DMS53 treated with DMSO at 0.1 percent for 48 hours (cell line): ENCODE measurements around the gene TENT4A.

ENCODE experiments used
- DNase-seq: peaks from one replicate; lab custom pipeline; 2025; ENCODE audit not compliant: unreplicated experiment; lab: John Stamatoyannopoulos, UW

Gene TENT4A

GRCh38 chr5:6700074-6700684 lies 13.1 kb upstream of the TENT4A start:
- no peak for DNase-seq

GRCh38 chr5:6700685-6701355 lies 12.4 kb upstream of the TENT4A start:
- DNase-seq, result no peak

GRCh38 chr5:6701491-6701890 lies 11.7 kb upstream of the TENT4A start:
- no peak for DNase-seq

- no peak for DNase-seq
These were observed 10.6 kb upstream of the TENT4A start for GRCh38 chr5:6702633-6703032.

GRCh38 chr5:6703806-6704205 lies 9.4 kb upstream of the TENT4A start:
- DNase-seq, result no peak

- no peak for DNase-seq
These were observed 8.8 kb upstream of the TENT4A start for GRCh38 chr5:6704361-6704851.

GRCh38 chr5:6705088-6705487 lies 8.1 kb upstream of the TENT4A start:
- no peak for DNase-seq

GRCh38 chr5:6705959-6706358 lies 7.3 kb upstream of the TENT4A start:
- DNase-seq, result no peak

- no peak for DNase-seq
These were observed 5.4 kb upstream of the TENT4A start for GRCh38 chr5:6707852-6708251.

GRCh38 chr5:6708814-6709213 lies 4.4 kb upstream of the TENT4A start:
- DNase-seq, result no peak

GRCh38 chr5:6710070-6710469 lies 3.2 kb upstream of the TENT4A start:
- DNase-seq, result no peak

GRCh38 chr5:6710551-6711318 lies 2.5 kb upstream of the TENT4A start:
- DNase-seq, result no peak

- no peak for DNase-seq
These were observed 1.7 kb upstream of the TENT4A start for GRCh38 chr5:6711409-6712141.

- peak; percentile 69 for DNase-seq
These were observed 1.1 kb upstream of the TENT4A start for GRCh38 chr5:6712142-6712576.

- peak; percentile 98 for DNase-seq
These were observed 507 bp upstream of the TENT4A start for GRCh38 chr5:6712577-6713273.

GRCh38 chr5:6714226-6715041 lies 1.2 kb downstream of the TENT4A start:
- no peak for DNase-seq

GRCh38 chr5:6715271-6715670 lies 2.0 kb downstream of the TENT4A start:
- DNase-seq, result no peak

- no peak for DNase-seq
These were observed 2.8 kb downstream of the TENT4A start for GRCh38 chr5:6715758-6716628.

GRCh38 chr5:6716629-6717149 lies 3.5 kb downstream of the TENT4A start:
- DNase-seq, result no peak
